HepG2 (cell line): ENCODE data around the gene FAAP20. TPM values are rescaled to one million over a fixed set of nuclear protein-coding genes. Genes with fewer than 3 reads are reported as not detected.
A peak's percentile ranks its signal among the peaks of the same experiment; 100 is the strongest.

Source experiments
- GMEB1 ChIP-seq: sonication (generic); formaldehyde crosslinking; IDR thresholded peaks from 2 replicates; pipeline ENCODE4 v1.5.1; 2020; ENCODE audit warnings: missing genetic modification reagents, mild to moderate bottlenecking, borderline replicate concordance
- HMGXB3 ChIP-seq: sonication (generic); formaldehyde crosslinking; IDR thresholded peaks from 2 replicates; pipeline ENCODE4 v1.4.0; 2020; ENCODE audit warnings: missing genetic modification reagents, borderline replicate concordance
- PHF21A ChIP-seq: sonication (generic); formaldehyde crosslinking; IDR thresholded peaks from 2 replicates; pipeline ENCODE4 v1.5.0; 2020; ENCODE audit warnings: mild to moderate bottlenecking, missing genetic modification reagents
- PRDM10 ChIP-seq: sonication (generic); formaldehyde crosslinking; IDR thresholded peaks from 2 replicates; pipeline ENCODE4 v1.4.0; 2020; ENCODE audit warnings: low read depth, missing genetic modification reagents
- ZGPAT ChIP-seq: IDR thresholded peaks from 2 replicates; pipeline ENCODE4 v1.6.1; 2016; ENCODE audit warnings: mild to moderate bottlenecking
- ZNF878 ChIP-seq: sonication (generic); formaldehyde crosslinking; IDR thresholded peaks from 2 replicates; pipeline ENCODE4 v1.8.1; 2023; ENCODE audit warnings: mild to moderate bottlenecking, missing genetic modification reagents, moderate library complexity
- ZXDC ChIP-seq: sonication (generic); formaldehyde crosslinking; IDR thresholded peaks from 2 replicates; pipeline ENCODE4 v1.5.0; 2020; ENCODE audit warnings: mild to moderate bottlenecking, missing genetic modification reagents
- polyA plus RNA-seq, 8 experiments: library from polyadenylated mRNA; depleted of rRNA in 3 of 8; stranded (reverse) in 7 of 8; unstranded in 1 of 8; fragments of >200 nt; fragmentation: Illumina TruSeq in 4 of 8; extraction: Trizol in 4 of 8; gene quantifications; 2 replicates each; pipeline versions ENCODE4 v1.2.1 to v1.2.3, GENCODE V29; 2011 to 2016; ENCODE audit warnings: low read depth in 4 of 8, missing spikeins in 1 of 8, mixed read lengths in 1 of 8; ENCODE audit not compliant: insufficient read depth in 1 of 8
- total RNA-seq, 5 experiments: library from RNA; depleted of rRNA; stranded (reverse); fragments of >200 nt; fragmentation: Illumina TruSeq; extraction: Trizol; gene quantifications; 2 replicates each; pipeline ENCODE4 v1.2.3, GENCODE V29; 2016; ENCODE audit warnings: low read depth in 1 of 5
- TF ChIP-seq, protein P1 (sequence below): sonication (generic); formaldehyde crosslinking; IDR thresholded peaks from 2 replicates; pipeline ENCODE4 v1.5.1; 2020; ENCODE audit warnings: mild to moderate bottlenecking, missing genetic modification reagents

FAAP20 gene
- total and polyA plus RNA-seq, 2 of the 13 experiments (the other 11 are each of a cell fraction or from before 2014, with no cell fraction given): 9.6 to 10.8 TPM

DNA sequence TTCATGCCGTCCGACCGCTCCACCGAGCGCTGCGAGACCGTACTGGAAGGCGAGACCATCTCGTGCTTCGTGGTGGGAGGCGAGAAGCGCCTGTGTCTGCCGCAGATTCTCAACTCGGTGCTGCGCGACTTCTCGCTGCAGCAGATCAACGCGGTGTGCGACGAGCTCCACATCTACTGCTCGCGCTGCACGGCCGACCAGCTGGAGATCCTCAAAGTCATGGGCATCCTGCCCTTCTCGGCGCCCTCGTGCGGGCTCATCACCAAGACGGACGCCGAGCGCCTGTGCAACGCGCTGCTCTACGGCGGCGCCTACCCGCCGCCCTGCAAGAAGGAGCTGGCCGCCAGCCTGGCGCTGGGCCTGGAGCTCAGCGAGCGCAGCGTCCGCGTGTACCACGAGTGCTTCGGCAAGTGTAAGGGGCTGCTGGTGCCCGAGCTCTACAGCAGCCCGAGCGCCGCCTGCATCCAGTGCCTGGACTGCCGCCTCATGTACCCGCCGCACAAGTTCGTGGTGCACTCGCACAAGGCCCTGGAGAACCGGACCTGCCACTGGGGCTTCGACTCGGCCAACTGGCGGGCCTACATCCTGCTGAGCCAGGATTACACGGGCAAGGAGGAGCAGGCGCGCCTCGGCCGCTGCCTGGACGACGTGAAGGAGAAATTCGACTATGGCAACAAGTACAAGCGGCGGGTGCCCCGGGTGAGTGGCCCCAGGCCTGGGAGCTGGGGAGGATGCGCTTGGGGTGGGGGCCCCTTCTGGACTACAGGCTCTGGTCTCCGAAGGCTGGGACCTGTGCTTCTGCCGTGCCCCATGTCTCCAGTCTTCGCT lies 34.7 kb upstream of the FAAP20 start (continued):
- peak; percentile 31; the same call in 1 of the 2 replicates for TF ChIP-seq ZXDC (CRISPR knock-in tag)
- TF ChIP-seq GMEB1 (CRISPR knock-in tag): no peak
- TF ChIP-seq ZGPAT (CRISPR knock-in tag): peak; percentile 29; the same call in 1 of the 2 replicates
- 0 out of 2 replicates have a peak, but pooled peaks have one; percentile 9 for TF ChIP-seq PHF21A (CRISPR knock-in tag)
- TF ChIP-seq ZNF878: no peak
- TF ChIP-seq, protein P1, sequence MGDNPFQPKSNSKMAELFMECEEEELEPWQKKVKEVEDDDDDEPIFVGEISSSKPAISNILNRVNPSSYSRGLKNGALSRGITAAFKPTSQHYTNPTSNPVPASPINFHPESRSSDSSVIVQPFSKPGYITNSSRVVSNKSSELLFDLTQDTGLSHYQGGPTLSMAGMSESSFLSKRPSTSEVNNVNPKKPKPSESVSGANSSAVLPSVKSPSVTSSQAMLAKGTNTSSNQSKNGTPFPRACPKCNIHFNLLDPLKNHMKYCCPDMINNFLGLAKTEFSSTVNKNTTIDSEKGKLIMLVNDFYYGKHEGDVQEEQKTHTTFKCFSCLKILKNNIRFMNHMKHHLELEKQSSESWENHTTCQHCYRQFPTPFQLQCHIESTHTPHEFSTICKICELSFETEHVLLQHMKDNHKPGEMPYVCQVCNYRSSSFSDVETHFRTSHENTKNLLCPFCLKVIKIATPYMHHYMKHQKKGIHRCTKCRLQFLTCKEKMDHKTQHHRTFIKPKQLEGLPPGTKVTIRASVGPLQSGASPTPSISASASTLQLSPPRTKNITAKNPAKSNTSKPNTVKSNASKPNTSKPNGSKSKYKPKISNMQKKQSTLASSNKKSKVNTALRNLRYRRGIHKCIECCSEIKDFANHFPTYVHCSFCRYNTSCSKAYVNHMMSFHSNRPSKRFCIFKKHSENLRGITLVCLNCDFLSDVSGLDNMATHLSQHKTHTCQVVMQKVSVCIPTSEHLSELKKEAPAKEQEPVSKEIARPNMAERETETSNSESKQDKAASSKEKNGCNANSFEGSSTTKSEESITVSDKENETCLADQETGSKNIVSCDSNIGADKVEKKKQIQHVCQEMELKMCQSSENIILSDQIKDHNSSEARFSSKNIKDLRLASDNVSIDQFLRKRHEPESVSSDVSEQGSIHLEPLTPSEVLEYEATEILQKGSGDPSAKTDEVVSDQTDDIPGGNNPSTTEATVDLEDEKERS (CRISPR knock-in tag): no peak
- TF ChIP-seq HMGXB3: no peak
- TF ChIP-seq PRDM10 (CRISPR knock-in tag): no peak
